NCI-H1048 (cell line): ENCODE data around the gene EMC7.
"Not testable (repeated sequence)": the region's sequence is repeated elsewhere in the genome, so short reads cannot be mapped to it uniquely, and the experiment has no call there.

Source experiments
- DNase-seq: peaks from one replicate; lab custom pipeline; 2025; lab: John Stamatoyannopoulos, UW

The EMC7 gene

DNA sequence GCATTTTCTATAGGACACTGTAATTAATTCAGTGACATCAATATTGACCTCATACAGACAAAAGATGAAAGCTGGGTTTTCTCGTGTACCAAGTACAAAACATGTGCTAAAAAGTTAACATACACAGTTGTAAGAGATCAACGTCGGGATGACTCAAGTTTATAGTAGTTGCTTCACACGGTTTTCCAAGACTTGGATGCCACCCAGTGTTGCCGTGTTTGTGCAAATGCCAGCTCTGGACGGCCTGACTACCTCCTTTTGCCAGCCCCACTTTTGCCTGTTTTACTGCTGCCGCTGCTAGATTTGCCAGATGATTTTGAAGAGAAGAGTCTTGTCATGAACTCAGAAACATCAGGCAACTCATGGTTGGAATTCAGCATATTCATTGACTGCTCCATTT lies 17.6 kb downstream of the EMC7 start:
- DNase-seq, result no peak

DNA sequence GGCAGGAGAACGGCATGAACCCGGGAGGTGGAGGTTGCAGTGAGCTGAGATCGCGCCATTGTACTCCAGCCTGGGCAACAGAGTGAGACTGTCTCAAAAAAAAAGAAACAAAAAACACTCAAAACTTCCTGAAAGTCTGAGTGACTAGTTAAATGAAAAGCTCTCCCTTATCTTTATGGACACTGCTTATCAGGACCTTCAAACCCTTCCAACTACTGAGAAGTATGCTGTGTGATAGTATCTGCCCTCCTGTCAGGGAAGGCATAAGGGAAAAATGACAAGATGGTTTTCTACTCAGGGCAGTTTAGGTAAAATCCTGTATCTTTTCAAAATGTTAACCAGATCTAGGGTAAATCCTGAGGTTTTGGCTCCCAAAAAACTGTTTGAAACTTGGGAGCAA lies 21.8 kb downstream of the EMC7 start:
- no peak for DNase-seq

DNA sequence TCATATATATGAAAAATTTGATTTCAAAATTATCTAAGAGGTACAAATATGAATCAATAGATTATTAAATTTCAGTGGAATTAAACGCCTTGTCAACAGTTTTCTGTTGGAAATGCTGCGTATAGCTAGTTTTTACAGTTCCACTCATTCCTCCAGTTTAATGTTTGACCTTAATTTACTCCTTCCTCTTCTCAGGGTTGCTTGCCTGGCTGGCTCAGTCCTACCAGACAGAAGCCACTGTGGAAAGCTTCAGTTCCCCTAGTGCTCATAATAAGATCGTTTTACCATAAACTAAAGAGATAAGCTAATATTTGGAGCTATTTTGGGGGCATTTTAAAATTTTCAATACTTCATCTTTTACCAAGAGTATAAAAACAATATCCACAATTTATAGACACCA lies 22.8 kb downstream of the EMC7 start:
- DNase-seq, result no peak

DNA sequence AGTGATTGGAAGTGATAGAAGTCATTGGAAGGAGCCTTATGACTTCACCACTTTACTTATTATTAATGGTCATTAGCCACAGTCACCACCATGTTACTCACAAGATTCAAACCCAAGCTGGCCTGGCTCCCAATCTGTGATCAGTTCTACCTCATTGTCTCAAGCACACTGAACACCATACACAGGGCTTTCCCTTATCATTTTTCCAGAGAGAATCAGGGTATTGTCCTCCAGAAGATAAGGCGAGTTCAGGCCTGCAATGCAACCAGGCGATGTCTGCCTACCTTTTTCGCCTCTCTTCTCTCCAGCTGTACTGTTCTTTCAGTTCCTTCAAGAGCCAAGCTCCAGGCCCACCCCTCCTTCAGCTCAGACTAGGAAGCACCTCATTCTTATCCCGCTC lies 24.9 kb downstream of the EMC7 start:
- no peak for DNase-seq

DNA sequence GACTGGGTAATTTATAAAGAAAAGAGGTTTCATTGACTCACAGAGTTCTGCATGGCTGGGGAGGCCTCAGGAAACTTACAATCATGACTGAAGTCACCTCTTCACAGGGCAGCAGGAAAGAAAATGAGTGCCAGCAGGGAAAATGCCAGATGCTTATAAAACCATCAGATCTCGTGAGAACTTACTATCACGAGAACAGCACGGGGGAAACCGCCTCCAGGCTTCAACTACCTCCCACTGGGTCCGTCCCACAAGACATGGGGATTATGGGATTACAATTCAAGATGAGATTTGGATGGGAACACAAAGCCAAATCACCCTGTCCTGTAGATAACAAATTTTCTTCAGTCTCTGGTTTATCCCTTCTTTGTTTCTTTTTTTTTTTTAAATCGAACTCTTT lies 31.7 kb downstream of the EMC7 start:
- no peak for DNase-seq

DNA sequence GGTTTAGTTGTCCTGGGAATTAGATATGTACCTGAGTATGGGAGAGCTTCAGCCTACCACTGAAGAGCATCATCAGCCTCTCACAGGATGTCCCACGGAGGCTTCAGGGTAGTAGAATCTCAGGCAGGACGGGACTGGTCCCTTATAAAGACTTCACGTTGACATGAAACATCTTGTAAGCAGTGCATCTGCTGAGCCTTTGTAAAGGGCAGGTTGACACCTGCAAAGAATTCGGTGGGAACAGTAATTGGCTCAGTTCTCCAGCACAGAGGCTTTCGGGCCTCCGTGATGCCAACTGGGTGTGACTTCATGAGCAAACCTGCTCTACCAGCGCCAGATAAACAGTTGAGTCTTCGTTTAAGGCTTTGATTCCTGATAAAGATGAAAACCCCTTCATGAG lies 35.7 kb downstream of the EMC7 start:
- no peak for DNase-seq

DNA sequence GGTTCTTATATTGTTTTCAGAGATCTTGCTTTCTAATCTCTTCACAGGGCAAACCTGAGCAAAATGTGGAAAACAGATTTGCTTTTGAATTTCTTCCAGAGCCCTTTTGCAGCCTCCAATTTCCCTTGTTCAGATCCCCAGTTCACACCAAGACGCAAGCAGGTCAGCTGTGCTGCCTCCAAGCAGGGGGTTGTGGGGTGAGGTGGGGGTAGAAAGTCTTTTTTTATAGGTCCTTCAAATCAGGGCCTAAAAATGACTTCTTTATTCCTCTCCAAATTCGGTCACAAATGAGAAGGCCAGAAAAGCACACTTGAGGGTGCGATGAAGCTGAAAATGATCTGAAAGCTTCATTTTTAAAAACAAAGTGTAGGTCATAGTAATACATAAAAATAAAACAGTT lies 36.4 kb downstream of the EMC7 start:
- no peak for DNase-seq

DNA sequence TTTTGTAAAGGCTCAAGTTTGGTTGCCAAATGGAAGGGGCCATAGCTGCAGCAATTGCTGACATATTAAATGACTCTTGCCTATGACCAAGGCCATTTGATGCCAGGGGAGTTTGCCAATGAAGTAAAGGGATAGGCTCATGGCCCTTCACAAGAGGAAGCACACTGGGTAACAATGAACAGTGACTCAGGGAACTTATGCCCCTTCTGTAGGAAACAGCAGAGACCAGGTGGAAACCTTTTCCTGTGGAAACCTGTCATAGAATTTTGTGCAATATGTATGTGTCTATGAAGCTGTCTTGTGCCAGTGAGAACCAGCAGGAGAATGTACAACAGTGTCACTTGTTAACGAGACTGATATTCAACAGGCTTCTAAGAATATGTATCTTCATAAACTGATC lies 37.2 kb downstream of the EMC7 start:
- no peak for DNase-seq

DNA sequence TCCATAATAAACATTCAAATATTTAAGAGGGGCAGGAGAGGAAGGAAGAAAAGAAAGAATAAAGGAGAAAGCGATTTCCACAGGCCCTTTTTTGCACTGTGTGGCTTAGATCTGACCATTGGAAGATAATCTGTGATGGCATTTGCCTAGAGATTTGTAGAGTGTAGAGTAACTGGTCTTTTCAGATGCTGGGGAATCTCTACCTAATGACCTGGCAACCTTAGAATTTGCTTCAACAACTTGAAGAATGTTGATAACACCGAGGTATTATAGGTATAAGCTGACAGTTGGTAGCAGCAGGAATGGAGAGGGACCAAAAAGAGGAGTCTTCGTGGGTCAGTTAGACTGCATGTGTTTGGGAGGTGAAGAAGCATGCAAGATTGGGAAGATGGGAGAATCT lies 41.7 kb downstream of the EMC7 start:
- DNase-seq, result no peak

DNA sequence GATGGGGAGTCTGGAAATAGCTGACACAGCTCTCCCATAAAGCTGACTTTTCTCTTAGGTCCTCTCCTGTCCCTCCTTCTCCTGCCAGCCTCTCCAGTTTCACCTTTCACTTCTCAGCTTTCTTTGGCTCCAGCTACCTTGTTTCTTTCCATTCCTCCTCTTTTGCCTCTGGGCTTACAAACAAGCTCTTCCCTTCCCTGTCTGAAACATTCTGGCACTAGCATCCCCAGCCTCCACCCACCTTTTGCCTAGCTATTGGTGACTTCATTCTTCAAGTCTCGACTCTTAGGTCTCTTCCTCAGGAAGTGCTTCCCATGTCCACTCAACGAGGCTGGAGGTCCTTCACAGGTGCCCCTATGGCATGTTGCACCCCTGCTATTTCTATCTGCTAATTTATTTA lies 42.2 kb downstream of the EMC7 start:
- DNase-seq, result no peak

DNA sequence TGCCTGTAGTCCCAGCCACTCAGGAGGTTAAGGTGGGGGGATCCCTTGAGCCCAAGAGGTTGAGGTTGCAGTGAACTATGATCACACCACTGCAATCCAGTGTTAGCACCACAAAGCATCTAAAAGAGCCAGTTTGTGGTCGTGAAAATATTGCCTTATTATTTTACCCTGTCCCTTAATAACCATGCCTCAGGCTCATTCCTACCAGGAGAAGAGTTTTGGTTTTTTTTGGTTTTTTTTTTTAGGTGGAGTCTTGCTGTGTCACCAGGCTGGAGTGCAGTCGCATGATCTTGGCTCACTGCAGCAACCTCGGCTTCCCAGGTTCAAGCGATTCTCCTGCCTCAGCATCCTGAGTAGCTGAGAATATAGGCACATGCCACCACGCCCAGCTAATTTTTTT lies 44.8 kb downstream of the EMC7 start:
- DNase-seq, result no peak

DNA sequence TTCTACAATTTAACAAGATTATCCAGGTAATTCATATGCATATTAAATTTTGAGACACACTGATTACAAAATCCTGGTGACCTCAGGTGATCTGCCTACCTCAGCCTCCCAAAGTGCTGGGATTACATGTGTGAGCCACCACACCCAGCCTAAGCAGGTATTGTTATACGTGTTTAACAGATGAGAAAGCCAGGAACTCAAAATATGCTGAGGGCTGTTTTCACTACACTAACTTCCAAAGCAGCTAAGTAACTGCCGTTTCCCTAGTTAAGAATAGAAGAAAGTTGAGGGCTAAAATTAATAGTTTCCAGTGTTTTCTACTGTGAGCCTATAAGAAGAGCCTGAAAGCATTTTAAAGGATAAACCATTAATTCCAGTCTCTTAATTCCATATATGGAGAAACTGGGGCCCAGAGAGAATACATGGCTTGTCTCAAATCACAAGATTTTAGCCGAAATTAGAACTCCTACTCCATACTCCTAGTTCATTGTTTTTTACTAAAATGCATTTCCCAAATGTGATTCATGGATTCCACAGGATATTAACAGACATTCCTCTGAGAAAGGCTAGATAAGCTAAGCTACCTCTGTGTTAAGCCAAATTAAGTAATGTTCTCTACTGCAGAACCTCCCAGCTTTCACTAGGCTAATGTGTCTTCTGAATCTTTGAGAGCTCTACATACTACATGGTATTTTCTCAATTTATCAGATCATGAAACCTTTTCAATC lies 45.6 kb downstream of the EMC7 start:
- DNase-seq, result no peak

DNA sequence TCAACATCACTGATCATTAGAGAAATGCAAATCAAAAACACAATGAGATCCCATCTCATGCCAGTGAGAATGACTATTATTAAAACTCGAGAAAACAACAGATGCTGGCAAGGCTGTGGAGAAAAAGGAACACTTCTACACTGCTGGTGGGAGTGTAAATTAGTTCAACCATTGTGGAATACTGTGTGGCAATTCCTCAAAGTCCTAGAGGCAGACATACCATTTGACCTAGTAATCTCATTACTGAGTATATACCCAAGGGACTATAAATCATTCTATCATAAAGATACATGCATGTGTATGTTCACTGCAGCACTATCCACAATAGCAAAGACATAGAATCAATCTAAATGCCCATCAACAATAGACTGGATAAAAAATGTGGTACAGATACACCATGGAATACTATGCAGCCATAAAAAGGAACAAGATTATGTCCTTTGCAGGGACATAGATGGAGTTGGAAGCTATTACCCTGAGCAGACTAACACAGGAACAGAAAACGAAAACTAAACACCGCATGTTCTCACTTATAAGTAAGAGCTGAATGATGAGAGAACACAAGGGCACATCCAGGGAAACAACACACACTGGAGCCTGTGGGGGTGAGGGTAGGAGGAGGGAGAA lies 47.5 kb downstream of the EMC7 start:
- DNase-seq, result no peak

DNA sequence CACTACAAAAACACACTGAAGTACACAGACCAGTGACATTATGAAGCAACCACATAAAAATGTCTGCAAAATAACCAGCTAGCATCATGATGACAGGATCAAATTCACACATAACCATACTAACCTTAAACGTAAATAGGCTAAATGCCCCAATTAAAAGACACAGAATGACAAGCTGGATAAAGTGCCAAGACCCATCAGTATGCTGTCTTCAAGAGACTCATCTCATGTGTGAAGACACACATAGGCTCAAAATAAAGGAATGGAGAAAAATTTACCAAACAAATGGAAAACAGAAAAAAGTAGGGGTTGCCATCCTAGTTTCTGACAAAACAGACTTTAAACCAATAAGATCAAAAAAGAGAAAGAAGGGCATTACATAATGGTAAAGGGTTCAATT lies 51.3 kb downstream of the EMC7 start:
- DNase-seq, result not testable (repeated sequence)

DNA sequence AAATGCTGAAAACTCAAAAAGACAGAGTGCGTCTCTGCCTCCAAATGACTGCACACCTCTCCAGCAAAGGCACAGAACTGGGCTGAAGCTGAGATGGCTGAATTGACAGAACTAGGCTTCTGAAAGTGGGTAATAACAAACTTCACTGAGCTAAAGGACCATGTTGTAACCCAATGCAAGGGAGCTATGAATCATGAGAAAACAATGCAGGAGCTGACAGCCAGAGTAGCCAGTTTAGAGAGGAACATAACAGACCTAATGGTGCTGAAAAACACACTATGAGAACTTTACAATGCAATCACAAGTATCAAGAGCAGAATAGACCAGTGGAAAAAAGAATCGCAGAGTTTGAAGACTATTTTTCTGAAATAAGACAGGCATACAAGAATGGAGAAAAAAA lies 52.5 kb downstream of the EMC7 start:
- DNase-seq, result no peak

DNA sequence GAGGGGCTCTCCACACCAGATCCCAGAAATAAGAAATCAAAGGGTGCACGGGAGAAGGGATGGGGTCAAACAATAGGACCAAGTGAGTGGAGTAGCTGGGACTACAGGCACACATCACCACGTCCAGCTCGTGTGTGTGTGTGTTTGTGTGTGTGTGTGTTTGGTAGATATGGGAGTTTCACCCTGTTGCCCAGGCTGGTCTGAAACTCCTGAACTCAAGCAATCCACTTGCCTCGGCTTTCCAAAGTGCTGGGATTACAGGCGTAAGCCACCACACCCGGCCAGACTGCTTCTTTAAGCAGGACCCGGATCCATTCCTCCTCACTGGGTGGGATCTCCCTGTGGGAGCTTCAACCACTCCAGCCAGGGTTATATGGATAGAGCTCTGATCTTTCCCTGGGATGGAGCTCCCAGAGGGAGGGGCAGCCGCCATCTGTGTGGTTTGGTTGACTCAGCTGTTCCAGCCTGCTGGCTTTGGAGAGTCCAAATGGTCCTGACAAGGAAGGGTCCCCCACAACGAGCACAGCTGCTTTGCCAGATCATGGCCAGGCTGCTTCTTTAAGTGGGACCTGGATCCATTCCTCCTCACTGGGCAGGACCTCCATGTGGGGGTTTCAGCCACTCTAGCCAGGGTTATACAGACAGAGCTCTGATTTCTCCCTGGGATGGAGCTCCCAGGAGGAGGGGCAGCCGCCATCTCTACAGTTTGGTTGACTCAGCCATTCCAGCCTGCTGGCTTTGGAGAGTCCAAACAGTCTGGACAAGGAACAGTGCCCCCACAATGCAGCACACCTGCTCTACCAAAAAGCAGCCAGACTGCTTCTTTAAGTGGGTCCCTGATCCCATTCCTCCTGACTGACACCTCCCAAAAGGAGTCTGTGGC lies 53.5 kb downstream of the EMC7 start:
- no peak for DNase-seq

DNA sequence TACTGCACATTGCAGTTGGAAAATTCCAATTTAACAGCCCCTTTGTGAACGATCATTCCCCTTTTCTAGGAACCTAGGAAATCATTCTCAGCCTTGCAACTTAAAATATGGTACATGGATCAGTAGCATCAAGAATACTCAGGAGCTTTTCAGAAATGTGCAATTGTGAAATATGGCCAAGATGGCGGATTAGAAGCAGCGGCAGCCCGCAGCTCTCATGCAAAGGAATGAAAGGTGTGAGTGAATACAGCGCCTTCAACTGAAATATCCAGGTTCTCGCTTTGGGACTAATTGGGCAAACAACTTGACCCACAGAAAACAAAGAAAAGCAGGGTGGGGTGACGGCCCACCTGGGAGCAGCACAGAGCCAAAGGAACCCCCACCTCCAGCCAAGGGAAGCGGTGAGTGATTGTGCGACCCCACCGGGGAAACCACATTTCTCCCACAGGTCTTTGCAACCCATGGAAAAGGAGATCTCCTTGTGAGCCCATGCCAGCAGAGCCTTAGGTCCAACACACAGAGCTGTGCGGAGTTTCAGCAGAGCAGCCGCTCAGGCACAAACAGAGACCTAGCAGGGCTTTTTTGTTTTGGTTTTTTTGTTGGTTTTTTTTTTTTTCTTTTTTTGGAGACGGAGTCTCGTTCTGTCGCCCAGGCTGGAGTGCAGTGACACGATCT lies 55.1 kb downstream of the EMC7 start:
- no peak for DNase-seq

DNA sequence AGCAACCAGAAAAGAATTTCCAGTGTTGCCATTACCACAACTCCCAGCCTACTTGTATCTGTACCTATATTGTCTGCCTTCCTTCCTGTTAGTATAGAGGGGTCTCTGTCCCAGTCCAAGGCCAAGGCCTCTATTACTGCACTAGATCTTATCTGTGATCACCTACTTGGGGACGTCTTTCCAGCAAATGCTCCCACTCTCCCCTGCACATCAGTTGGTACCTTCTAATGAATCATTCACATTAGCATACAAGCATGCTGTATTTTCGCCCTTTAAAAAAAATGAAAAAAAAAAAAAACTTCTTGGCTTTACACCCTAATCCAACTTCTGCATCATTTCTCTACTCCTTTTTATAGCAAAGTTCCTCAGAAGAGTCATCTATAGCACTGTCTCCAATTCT lies 57.8 kb downstream of the EMC7 start:
- DNase-seq, result no peak

DNA sequence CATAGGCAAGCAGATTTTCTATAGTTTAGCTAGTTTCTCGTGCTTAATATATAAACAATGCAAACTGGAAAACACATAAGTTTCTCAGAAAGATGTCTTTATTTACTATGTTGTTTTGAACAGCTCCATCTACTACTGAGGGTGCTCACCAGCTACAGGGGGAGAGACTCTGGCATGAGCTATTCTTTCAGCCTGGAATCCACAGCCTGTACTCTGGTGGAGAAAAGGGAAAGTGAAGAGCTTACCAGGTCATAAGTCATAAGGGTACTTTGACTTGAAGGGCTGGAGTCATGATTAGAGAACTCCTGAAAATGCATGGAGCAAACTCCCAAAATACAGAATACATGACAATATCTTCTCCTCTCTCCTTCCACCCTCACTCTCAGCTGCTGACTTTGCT lies 58.3 kb downstream of the EMC7 start:
- DNase-seq, result no peak

DNA sequence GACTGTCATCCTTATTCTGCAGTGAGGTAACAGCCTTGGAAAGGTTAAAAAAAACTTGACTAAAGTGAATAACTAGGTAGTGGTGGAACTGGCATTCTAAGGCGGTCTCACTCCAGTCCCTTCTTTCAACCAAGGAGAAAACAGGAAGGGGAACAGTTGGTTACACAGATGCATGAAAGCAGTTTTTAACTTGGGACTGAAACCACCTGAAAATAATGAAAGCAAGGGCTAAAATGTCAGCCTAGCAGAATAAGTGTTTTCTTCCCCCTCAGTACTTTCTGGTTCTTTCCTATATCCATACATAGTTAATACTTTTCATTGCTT lies 61.9 kb downstream of the EMC7 start:
- DNase-seq, result no peak

DNA sequence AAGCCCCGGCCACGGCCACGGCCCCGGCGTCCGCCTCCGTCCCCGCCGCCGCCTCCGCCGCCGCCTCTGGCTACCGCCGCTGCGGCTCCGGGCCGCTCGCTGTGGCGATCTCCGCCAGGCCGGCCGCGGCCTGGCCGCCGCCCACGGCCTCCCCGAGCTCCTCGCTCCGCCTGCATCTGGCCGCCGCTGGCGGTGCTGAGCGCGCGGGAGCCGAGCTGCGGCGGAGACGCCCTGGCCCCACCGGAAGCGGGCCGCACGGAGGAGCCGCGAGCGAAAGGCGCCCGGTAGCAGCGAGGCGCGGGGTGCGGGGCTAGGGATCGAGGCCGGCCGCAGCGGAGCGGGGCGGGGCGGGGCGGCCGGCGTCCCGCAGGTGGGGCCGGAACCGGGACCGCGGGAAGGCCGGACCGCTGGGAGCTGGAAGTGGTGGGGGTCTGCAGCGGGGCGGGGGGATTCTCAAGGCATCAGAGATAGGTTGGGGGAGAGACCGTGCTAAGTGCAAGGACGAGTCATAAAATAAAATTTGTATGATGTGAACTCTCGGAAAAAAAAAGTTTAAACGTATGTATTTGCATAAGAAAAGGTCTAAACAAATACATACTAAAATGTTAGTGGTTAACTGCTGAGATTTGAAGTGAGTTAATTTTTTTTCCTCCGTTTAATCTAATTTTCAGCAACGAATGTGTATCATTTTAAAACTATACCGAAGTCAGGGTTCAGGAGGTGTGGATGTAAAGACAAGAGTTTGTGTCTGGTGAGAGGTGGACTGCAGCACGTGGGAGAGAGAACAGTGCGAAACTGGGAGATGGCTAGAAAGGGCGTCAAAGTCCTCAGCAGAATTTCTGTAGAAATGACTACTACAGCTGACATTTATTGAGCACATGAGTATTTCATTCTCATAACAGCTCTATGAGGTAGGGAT lies 62.5 kb downstream of the EMC7 start, which contains the start of gene AVEN:
TSS of gene AVEN (minus strand) at position 334 of the 919 bp plus-strand sequence. CDS start at position 176, 158 bp downstream.
- DNase-seq, result no peak
